Lung microvascular endothelial cell (primary cell): ENCODE results near the gene GRB10. TPM values are rescaled to one million over a fixed set of nuclear protein-coding genes. Genes with fewer than 3 reads are reported as not detected.
"Not testable (repeated sequence)": the region's sequence is repeated elsewhere in the genome, so short reads cannot be mapped to it uniquely, and the experiment has no call there.

Experiments
- DNase-seq, 2 donors: peaks; one replicate each; pipeline versions ENCODE4 v3.0.0 to v3.0.0-alpha.2; 2010; ENCODE audit warnings: low read depth in 2 of 2
- total RNA-seq: library from RNA; depleted of rRNA; stranded (reverse); fragments of >200 nt; gene quantifications from 2 replicates; pipeline ENCODE4 v1.2.1, GENCODE V29; 2014

The GRB10 gene
- total RNA-seq, 1 donor from 2014 or later = 59.9 TPM

DNA sequence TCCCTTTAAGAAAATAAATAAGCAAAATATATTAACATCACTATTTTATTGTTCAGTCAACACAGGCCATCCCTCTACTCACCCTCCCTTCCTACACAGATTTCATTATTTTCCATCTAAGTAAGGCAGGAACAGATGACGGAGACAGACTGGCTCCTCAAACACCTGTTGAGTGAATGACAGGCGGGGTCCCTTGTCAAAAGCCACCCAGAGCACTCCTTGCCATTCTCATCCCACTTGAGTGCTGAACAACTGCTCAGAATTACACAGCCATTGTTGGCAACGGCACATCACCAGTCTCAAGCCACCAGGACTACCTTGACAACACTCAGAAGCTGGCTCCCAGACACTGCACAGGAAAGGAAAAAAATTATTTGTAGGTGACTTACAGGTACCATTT is 3.3 kb downstream of the GRB10 start:
- no peak for DNase-seq

- no peak for DNase-seq
Observed at GRCh38 chr7:50778189-50778588, 4.5 kb downstream of the GRB10 start.

GRCh38 chr7:50775836-50776235 is 6.9 kb downstream of the GRB10 start:
- DNase-seq = no peak

- DNase-seq = no peak
Observed at GRCh38 chr7:50775231-50775630, 7.5 kb downstream of the GRB10 start.

- DNase-seq = no peak
Observed at GRCh38 chr7:50774319-50774718, 8.4 kb downstream of the GRB10 start.

- not testable (repeated sequence) for DNase-seq
Observed at GRCh38 chr7:50773071-50773470, 9.6 kb downstream of the GRB10 start.

DNA sequence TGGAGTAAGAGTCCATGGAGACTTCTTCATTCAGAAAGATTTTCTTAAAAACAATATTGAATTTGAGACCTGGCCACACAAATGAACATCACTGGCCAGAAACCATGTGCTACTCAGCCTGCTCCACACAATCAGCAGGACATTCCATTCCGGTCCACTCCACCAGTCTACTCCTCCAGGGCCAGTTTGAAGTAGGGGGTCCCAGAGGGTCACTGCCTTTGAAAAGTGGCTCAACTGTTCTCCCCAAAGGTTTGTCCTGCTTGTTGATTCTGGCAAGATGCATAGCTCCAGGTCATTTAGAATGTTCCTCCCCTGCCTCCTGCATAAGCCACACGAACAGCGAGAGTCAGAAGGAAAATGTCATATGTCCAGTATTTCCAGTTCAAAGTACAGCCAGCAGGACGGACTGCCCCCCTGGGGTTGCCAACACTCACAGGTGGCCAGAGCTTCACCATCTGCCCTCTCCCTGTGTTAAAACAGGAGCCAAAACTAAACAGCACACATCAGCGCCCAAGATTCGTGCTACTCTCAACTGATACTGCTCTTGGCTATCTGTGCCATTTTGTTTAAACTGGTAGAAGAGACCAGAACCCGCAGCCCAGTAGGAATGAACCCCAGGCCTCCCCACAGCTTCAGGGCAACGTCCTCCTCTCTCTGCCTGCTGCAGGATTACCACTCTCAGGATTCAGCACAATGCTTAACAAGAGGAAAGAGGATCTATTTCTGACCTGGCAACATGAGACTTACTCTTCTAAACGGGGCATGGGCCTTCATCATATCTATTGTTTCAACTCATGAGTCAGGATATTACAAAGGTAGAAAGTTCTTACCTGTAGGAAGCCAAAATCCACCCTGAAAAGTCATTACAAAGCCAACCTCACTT is 11.3 kb downstream of the GRB10 start:
- DNase-seq = peak in 1 of 2 donors; percentile 17

- DNase-seq = no peak
Observed at GRCh38 chr7:50768485-50769474, 13.9 kb downstream of the GRB10 start.

GRCh38 chr7:50766849-50767207 is 15.9 kb downstream of the GRB10 start:
- DNase-seq = no peak

GRCh38 chr7:50766106-50766848 is 16.4 kb downstream of the GRB10 start:
- no peak for DNase-seq

- no peak for DNase-seq
Observed at GRCh38 chr7:50762337-50762736, 20.4 kb downstream of the GRB10 start.

GRCh38 chr7:50761713-50762112 is 21.0 kb downstream of the GRB10 start:
- DNase-seq = no peak

DNA sequence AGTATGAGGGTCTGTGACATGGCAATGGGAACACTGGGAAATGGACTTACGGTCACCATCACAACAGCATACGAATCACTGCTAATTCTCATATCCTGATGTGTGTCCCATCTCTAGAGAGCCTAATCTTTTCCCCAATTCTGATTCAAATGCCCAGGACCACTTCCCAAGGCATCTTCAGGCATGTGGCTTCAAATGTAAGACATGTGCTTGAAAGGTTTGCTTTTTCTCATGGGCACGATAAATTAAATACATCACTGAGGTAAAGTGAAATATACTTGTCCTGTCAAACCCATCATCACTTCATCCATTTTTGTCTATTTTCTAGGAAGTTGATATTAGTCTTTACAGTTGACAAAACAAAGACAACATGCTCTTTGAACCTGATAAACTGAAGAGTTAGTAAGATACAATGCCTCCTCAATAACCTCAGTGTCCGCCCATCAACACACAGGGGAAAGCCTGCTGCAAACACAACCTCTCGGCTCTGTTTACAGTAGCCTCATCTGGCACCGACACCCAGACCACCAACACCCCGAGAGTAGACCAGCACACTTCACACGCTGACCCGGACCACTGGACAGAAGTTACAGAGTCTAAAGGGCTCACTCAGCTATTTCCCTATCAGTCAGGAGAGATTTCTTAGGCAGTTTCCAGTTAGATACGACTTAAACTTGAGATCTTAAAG is 24.8 kb downstream of the GRB10 start:
- no peak for DNase-seq

- DNase-seq = no peak
Observed at GRCh38 chr7:50756180-50756579, 26.5 kb downstream of the GRB10 start.

GRCh38 chr7:50754684-50755083 is 28.0 kb downstream of the GRB10 start:
- no peak for DNase-seq

- no peak for DNase-seq
Observed at GRCh38 chr7:50754241-50754640, 28.5 kb downstream of the GRB10 start.

- no peak for DNase-seq
Observed at GRCh38 chr7:50752422-50752821, 30.3 kb downstream of the GRB10 start.

- DNase-seq = peak; percentile 39 to 42
Observed at GRCh38 chr7:50751146-50751545, 31.6 kb downstream of the GRB10 start.

DNA sequence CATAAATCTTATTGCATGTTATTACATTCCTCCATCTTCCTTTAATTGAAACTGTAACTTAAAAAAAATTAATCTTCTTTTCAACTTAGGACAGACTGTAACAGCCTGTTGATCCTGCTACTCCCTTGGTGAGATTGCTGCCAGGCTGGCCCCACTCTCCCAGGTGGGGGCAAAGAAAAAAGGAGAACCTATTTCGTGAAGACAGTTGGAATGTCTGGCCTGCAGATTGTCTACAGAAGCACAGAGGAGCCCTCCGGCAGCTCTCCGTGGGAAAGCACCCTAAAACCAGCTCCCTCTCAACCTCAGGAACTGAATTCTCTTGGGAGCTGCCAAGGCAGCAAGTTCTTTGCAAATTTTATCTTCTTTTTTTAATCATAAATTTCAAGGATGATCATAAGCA is 32.8 kb downstream of the GRB10 start:
- DNase-seq = no peak

DNA sequence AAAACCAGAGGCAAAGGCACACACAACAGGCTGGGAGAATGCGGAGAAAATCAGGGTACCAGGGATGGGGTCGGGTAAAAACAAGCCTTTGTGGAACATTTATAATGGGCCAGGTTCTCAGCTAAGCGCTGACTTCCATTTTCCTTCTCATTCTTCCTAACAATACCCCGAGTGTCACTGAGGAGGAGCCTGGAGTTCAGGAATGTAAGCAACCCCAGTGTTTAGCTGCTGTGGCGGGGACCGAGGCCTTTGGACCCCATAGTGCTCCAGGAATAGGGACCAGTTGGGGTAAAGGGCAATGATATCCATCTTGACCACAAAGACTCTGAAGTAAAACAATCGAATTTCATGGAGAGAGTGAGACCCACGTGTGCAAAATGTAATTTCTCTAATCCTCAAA is 34.2 kb downstream of the GRB10 start:
- DNase-seq = no peak

DNA sequence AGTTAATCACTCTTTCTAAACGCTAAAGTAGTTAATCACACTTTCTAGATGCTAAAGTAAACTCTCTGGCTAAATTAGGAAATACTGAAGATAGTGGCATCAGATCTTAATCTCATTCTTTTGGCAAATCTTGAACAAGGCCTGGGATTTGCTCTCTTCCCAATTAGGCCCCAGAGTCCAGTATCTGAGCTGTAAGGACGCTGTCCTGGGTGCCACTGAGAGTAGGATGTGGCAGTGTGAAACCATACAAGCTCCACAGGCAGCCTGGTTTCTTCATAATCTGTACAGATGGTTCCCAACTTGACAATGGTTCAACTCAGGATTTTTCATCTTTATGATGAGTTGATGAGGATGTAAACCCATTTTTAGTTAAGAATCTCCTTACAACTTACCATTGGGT is 36.9 kb downstream of the GRB10 start:
- DNase-seq = no peak
